Neural cell (in vitro differentiated cells): ENCODE results near the gene OR2V1. TPM values are rescaled to one million over a fixed set of nuclear protein-coding genes. Genes with fewer than 3 reads are reported as not detected.

Experiments used
- H2AFZ ChIP-seq: fragments of 200-600, 300-800 bp; sonication (generic), shearing (Covaris generic); 2 replicates; pipeline ENCODE4 v1.6.0; 2014; ENCODE audit warnings: low read depth, mild to moderate bottlenecking, antibody characterized with exemption, low read length, moderate library complexity
- H3F3A ChIP-seq: fragments of 200-600 bp; shearing (Covaris generic); 2 replicates; pipeline ENCODE4 v1.6.1; 2016; ENCODE audit warnings: mild to moderate bottlenecking, moderate library complexity, mixed read lengths, antibody characterized with exemption, low read length; ENCODE audit not compliant: insufficient read depth, poor library complexity, severe bottlenecking
- H3K27ac ChIP-seq: fragments of 200-600, 300-800 bp; sonication (generic), shearing (Covaris generic); 2 replicates; pipeline ENCODE4 v1.5.1; 2014; ENCODE audit warnings: mild to moderate bottlenecking, low read length, moderate library complexity
- H3K27me3 ChIP-seq: fragments of 300-800, 200-600 bp; sonication (generic), shearing (Covaris generic); 2 replicates; pipeline ENCODE4 v1.6.0; 2014; ENCODE audit warnings: mild to moderate bottlenecking, low read depth, low read length, moderate library complexity; ENCODE audit not compliant: insufficient read depth
- H3K36me3 ChIP-seq: fragments of 300-800, 200-600 bp; sonication (generic), shearing (Covaris generic); 2 replicates; pipeline ENCODE4 v1.5.1; 2014; ENCODE audit warnings: mild to moderate bottlenecking, antibody characterized with exemption, low read length, moderate library complexity; ENCODE audit not compliant: insufficient read depth
- H3K4me2 ChIP-seq: fragments of 300-800, 200-600 bp; sonication (generic), shearing (Covaris generic); 2 replicates; pipeline ENCODE4 v1.6.0; 2014; ENCODE audit warnings: mild to moderate bottlenecking, low read length
- H3K4me3 ChIP-seq: fragments of 300-800, 200-600 bp; sonication (generic), shearing (Covaris generic); 2 replicates; pipeline ENCODE4 v1.5.1; 2014; ENCODE audit warnings: mild to moderate bottlenecking, low read length, moderate library complexity
- H3K79me2 ChIP-seq: fragments of 200-600 bp; shearing (Covaris generic); replicated peaks from 2 replicates; pipeline ENCODE4 v1.6.0; 2014; ENCODE audit warnings: mild to moderate bottlenecking, low read length, moderate library complexity; ENCODE audit not compliant: insufficient read depth
- H3K9ac ChIP-seq: fragments of 300-800, 200-600 bp; sonication (generic), shearing (Covaris generic); 2 replicates; pipeline ENCODE4 v1.6.1; 2016; ENCODE audit warnings: mild to moderate bottlenecking, low read length, mixed read lengths
- H3K9me2 ChIP-seq: fragments of 200-600 bp; shearing (Covaris generic); 2 replicates; pipeline ENCODE4 v1.6.1; 2016; ENCODE audit warnings: mild to moderate bottlenecking, low read length, mixed read lengths; ENCODE audit not compliant: insufficient read depth
- H3K9me3 ChIP-seq: fragments of 200-600, 300-800 bp; sonication (generic), shearing (Covaris generic); 2 replicates; pipeline ENCODE4 v1.6.1; 2016; ENCODE audit warnings: mild to moderate bottlenecking, mixed run types, low read length, moderate library complexity, mixed read lengths
- H4K20me1 ChIP-seq: fragments of 200-600 bp; shearing (Covaris generic); 2 replicates; pipeline ENCODE4 v1.6.1; 2016; ENCODE audit warnings: mild to moderate bottlenecking, mixed run types; ENCODE audit not compliant: insufficient read depth
- EP300 ChIP-seq: fragments of 450-650 bp; conservative IDR thresholded peaks from 2 replicates; pipeline ENCODE4 v1.6.1; 2014; ENCODE audit warnings: antibody characterized with exemption, mild to moderate bottlenecking, moderate library complexity; ENCODE audit not compliant: poor library complexity, severe bottlenecking
- EZH2 ChIP-seq: fragments of 200-600, 300-800 bp; shearing (Covaris generic), sonication (generic); IDR thresholded peaks from 2 replicates; pipeline ENCODE4 v1.6.1; 2014; ENCODE audit warnings: antibody characterized with exemption, low read length, borderline replicate concordance, mild to moderate bottlenecking; ENCODE audit not compliant: insufficient read depth, poor library complexity, severe bottlenecking
- MXI1 ChIP-seq: fragments of 450-650 bp; conservative IDR thresholded peaks from 2 replicates; pipeline ENCODE4 v1.6.1; 2014; ENCODE audit warnings: antibody characterized with exemption, mild to moderate bottlenecking; ENCODE audit not compliant: poor library complexity, severe bottlenecking
- POLR2AphosphoS5 ChIP-seq: IDR thresholded peaks from 2 replicates; pipeline ENCODE4 v1.6.1; 2012
- RAD21 ChIP-seq: fragments of 450-650 bp; conservative IDR thresholded peaks from 2 replicates; pipeline ENCODE4 v1.6.1; 2014; ENCODE audit warnings: antibody characterized with exemption, mild to moderate bottlenecking, moderate library complexity
- SMC3 ChIP-seq: fragments of 450-650 bp; conservative IDR thresholded peaks from 2 replicates; pipeline ENCODE4 v1.6.1; 2014; ENCODE audit warnings: antibody characterized with exemption, mild to moderate bottlenecking, moderate library complexity; ENCODE audit not compliant: poor library complexity
- TAF1 ChIP-seq: IDR thresholded peaks from 2 replicates; pipeline ENCODE4 v1.6.1; 2012; ENCODE audit warnings: low read depth
- polyA plus RNA-seq: library from polyadenylated mRNA; depleted of rRNA; stranded (reverse); fragments of >200 nt; gene quantifications from 2 replicates; pipeline ENCODE4 v1.2.3, GENCODE V29; 2014
- TF ChIP-seq, protein P1 (sequence below): fragments of 450-650 bp; IDR thresholded peaks from 2 replicates; pipeline ENCODE4 v1.5.1; 2014; ENCODE audit warnings: antibody characterized with exemption, mild to moderate bottlenecking, moderate library complexity; ENCODE audit not compliant: poor library complexity, severe bottlenecking
- TF ChIP-seq, protein P2 (sequence below): IDR thresholded peaks from 2 replicates; pipeline ENCODE4 v1.6.1; 2012; ENCODE audit warnings: borderline replicate concordance

OR2V1 gene
- polyA plus RNA-seq, 1 donor from 2014 or later: not detected

DNA sequence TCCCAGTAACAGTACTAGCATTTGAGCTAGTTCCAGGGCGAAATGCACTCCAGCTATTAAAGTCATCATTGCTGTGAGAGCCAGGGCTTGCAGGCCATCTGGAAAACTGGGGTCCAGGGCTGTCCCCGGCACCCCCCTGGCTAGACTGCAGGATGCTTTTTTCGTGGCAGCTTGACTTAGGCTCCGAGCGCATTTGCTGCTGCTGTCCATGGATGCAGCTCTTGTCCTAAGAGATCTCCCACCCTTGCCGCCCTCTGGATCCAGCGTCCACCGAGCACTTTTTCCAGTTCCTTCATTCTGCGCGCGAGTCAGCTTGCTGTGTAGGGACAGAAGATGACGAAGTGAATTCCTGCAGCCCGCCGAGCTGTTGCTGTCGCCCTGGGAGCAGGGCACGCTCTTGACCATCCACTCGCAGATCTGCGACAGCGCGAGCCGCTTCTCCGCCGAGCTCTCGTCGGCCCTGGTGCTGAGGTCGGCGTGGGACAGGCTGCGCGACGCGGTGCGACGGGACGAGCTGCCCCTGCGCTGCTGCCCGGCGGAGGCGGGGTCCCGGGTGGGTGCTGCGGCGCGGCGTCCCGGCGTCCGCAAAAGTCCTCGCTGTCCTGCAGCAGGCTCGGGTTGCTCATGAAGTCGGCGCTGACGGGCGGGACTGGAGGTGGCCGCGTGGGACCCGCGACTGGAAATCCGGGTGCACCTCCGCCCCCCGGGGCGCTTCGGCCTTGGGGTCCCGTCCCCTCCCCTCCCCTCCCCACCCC, 30.7 kb downstream of the OR2V1 start (continued):
- TF ChIP-seq RAD21 (no peak), EP300 (no peak), SMC3 (no peak)

DNA sequence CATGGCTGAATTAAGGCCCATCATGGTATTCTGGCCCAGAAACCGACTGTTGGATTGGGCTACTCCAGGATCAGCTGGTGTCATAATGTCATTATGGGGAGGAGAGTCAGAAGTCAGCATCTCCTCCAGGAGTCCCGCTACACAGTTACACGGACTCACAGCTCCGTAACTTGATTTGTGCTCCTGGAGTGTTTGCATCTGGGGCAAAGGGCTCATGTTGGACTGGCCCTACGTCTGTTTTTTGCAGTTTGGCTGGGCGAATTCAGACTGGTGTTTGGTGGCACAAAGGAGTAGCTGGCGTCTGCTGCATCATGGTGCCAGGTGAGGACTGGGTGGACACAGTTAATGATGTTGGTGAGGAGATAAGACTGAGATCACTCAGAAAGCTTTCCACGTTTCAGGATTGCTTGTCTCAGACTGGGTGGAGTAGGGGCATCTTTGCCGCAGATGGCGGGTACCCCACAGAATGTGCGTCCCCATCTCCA, 31.3 kb downstream of the OR2V1 start:
- Histone ChIP-seq H4K20me1 (no peaks in the 10 kb centered on the region), H3K9me2 (no peaks in the 10 kb centered on the region), H3K9ac (no peak overlapping the region), H3K36me3 (no peaks in the 10 kb centered on the region), H3K79me2 (no peaks in the 10 kb centered on the region), H3K9me3 (no peaks in the 10 kb centered on the region), H3F3A (no peaks in the 10 kb centered on the region), H2AFZ (no peak overlapping the region), H3K27me3 (peaks cover 27% of the 10 kb centered on the region), H3K27ac (no peak overlapping the region), H3K4me3 (no peak overlapping the region), H3K4me2 (no peak overlapping the region)
- TF ChIP-seq, protein P1, sequence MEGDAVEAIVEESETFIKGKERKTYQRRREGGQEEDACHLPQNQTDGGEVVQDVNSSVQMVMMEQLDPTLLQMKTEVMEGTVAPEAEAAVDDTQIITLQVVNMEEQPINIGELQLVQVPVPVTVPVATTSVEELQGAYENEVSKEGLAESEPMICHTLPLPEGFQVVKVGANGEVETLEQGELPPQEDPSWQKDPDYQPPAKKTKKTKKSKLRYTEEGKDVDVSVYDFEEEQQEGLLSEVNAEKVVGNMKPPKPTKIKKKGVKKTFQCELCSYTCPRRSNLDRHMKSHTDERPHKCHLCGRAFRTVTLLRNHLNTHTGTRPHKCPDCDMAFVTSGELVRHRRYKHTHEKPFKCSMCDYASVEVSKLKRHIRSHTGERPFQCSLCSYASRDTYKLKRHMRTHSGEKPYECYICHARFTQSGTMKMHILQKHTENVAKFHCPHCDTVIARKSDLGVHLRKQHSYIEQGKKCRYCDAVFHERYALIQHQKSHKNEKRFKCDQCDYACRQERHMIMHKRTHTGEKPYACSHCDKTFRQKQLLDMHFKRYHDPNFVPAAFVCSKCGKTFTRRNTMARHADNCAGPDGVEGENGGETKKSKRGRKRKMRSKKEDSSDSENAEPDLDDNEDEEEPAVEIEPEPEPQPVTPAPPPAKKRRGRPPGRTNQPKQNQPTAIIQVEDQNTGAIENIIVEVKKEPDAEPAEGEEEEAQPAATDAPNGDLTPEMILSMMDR: no peak
- TF ChIP-seq EP300 (no peak), POLR2AphosphoS5 (no peak), TAF1 (no peak), SMC3 (no peak), EZH2 (no peak), MXI1 (no peak), RAD21 (no peak)
- TF ChIP-seq, protein P2, sequence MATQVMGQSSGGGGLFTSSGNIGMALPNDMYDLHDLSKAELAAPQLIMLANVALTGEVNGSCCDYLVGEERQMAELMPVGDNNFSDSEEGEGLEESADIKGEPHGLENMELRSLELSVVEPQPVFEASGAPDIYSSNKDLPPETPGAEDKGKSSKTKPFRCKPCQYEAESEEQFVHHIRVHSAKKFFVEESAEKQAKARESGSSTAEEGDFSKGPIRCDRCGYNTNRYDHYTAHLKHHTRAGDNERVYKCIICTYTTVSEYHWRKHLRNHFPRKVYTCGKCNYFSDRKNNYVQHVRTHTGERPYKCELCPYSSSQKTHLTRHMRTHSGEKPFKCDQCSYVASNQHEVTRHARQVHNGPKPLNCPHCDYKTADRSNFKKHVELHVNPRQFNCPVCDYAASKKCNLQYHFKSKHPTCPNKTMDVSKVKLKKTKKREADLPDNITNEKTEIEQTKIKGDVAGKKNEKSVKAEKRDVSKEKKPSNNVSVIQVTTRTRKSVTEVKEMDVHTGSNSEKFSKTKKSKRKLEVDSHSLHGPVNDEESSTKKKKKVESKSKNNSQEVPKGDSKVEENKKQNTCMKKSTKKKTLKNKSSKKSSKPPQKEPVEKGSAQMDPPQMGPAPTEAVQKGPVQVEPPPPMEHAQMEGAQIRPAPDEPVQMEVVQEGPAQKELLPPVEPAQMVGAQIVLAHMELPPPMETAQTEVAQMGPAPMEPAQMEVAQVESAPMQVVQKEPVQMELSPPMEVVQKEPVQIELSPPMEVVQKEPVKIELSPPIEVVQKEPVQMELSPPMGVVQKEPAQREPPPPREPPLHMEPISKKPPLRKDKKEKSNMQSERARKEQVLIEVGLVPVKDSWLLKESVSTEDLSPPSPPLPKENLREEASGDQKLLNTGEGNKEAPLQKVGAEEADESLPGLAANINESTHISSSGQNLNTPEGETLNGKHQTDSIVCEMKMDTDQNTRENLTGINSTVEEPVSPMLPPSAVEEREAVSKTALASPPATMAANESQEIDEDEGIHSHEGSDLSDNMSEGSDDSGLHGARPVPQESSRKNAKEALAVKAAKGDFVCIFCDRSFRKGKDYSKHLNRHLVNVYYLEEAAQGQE: no peak
